ENCODE data around the gene SETDB1. TPM values are rescaled to one million over a fixed set of nuclear protein-coding genes. Genes with fewer than 3 reads are reported as not detected.
A peak's percentile ranks its signal among the peaks of the same experiment; 100 is the strongest.

The SETDB1 gene
- total and polyA plus RNA-seq, 2 of the 13 experiments (the other 11 are each of a cell fraction or from before 2014, with no cell fraction given) = 33.1 to 34.6 TPM

DNA sequence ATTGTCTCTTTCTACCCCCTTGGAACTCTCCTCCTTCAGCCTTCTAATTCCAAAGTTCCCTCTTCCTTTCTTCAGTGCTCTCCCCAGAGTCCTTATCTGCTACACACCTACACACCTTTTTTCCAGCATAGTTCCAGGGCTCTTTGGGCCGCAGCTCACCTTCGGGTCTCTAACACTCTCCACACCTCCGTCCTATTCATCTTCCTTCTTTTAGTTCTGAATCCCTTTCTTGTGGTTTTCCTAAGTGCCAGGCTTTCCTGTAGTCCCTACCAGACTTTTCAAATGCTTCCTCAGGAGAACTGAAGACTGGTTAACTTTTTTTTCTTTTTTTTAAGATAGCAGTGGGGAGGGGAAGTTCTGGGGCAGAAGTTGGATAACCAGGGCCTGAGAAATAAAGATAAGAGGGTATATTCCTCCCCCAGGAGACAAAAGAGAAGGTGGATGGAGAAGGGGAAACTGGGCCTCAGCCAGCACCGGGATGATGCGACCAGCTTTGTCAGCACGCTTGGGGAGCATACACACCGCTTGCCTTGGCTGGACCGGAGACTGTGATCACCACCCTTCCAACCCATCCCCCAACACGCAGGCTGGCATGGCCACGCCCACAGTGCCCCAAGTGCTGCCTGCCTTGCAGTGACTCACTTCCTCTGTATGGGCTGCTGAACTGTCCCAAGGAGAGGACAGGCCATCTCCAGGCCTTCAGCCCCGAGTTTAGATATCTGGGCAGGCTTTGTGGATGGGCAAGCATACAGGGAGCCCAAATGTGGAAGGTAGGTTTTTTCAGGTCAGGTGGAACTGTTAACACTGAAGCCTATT is 50.9 kb downstream of the SETDB1 start (continued):
- TF ChIP-seq SOX6 (IDR thresholded peaks at IDR 0.05) (no peak), SOX6 (CRISPR knock-in tag; IDR thresholded peaks at IDR 0.05) (0 out of 2 replicates have a peak, but pooled peaks have one; percentile 15), ZNF776 (CRISPR knock-in tag; IDR thresholded peaks at IDR 0.05) (no peak), MYC (CRISPR knock-in tag; IDR thresholded peaks at IDR 0.05; ENCODE audit: borderline replicate concordance) (peak; percentile 46; the same call in 1 of the 2 replicates), TCF7 (IDR thresholded peaks at IDR 0.05; ENCODE audit: low read depth) (no peak), SIN3B (IDR thresholded peaks at IDR 0.05; ENCODE audit: low read length) (no peak), EP300 (IDR thresholded peaks at IDR 0.05; ENCODE audit: low read depth in 2 of 2, low read length in 2 of 2) (no peak), EP300 (CRISPR knock-in tag; IDR thresholded peaks at IDR 0.05; ENCODE audit: borderline replicate concordance) (peak; percentile 56; the same call in 1 of the 2 replicates), CBX5 (CRISPR knock-in tag; IDR thresholded peaks at IDR 0.05; ENCODE audit: borderline replicate concordance) (peak; percentile 75; the same call in 1 of the 2 replicates), MED1 (CRISPR knock-in tag; IDR thresholded peaks at IDR 0.05) (peak; percentile 46; the same call in 1 of the 2 replicates), KDM2A (CRISPR knock-in tag; IDR thresholded peaks at IDR 0.05; ENCODE audit: borderline replicate concordance, low read depth) (peak; percentile 75), JUNB (CRISPR knock-in tag; IDR thresholded peaks at IDR 0.05; ENCODE audit: borderline replicate concordance) (no peak), SOX13 (IDR thresholded peaks at IDR 0.05) (no peak), SOX13 (CRISPR knock-in tag; conservative IDR thresholded peaks at IDR 0.05 in 1 of 2, IDR thresholded peaks at IDR 0.05 in 1 of 2) (peak in 1 of 2 experiments; percentile 44; a peak in 1 of 4 replicates), ZNF335 (CRISPR knock-in tag; IDR thresholded peaks at IDR 0.05) (0 out of 2 replicates have a peak, but pooled peaks have one; percentile 55), SP1 (IDR thresholded peaks at IDR 0.05) (no peak), SP1 (CRISPR knock-in tag; IDR thresholded peaks at IDR 0.05) (peak; percentile 90), TOE1 (CRISPR knock-in tag; IDR thresholded peaks at IDR 0.05) (no peak)
- TF ChIP-seq, protein P1, sequence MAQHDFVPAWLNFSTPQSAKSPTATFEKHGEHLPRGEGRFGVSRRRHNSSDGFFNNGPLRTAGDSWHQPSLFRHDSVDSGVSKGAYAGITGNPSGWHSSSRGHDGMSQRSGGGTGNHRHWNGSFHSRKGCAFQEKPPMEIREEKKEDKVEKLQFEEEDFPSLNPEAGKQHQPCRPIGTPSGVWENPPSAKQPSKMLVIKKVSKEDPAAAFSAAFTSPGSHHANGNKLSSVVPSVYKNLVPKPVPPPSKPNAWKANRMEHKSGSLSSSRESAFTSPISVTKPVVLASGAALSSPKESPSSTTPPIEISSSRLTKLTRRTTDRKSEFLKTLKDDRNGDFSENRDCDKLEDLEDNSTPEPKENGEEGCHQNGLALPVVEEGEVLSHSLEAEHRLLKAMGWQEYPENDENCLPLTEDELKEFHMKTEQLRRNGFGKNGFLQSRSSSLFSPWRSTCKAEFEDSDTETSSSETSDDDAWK (CRISPR knock-in tag; IDR thresholded peaks at IDR 0.05) = no peak
- TF ChIP-seq, protein P2, sequence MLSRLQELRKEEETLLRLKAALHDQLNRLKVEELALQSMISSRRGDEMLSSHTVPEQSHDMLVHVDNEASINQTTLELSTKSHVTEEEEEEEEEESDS (CRISPR knock-in tag; IDR thresholded peaks at IDR 0.05; ENCODE audit: borderline replicate concordance) = no peak
- TF ChIP-seq, protein P3, sequence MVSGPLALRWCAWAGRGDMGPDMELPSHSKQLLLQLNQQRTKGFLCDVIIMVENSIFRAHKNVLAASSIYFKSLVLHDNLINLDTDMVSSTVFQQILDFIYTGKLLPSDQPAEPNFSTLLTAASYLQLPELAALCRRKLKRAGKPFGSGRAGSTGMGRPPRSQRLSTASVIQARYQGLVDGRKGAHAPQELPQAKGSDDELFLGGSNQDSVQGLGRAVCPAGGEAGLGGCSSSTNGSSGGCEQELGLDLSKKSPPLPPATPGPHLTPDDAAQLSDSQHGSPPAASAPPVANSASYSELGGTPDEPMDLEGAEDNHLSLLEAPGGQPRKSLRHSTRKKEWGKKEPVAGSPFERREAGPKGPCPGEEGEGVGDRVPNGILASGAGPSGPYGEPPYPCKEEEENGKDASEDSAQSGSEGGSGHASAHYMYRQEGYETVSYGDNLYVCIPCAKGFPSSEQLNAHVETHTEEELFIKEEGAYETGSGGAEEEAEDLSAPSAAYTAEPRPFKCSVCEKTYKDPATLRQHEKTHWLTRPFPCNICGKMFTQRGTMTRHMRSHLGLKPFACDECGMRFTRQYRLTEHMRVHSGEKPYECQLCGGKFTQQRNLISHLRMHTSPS (CRISPR knock-in tag; IDR thresholded peaks at IDR 0.05; ENCODE audit: low read depth) = peak; percentile 97
- TF ChIP-seq, protein P4, sequence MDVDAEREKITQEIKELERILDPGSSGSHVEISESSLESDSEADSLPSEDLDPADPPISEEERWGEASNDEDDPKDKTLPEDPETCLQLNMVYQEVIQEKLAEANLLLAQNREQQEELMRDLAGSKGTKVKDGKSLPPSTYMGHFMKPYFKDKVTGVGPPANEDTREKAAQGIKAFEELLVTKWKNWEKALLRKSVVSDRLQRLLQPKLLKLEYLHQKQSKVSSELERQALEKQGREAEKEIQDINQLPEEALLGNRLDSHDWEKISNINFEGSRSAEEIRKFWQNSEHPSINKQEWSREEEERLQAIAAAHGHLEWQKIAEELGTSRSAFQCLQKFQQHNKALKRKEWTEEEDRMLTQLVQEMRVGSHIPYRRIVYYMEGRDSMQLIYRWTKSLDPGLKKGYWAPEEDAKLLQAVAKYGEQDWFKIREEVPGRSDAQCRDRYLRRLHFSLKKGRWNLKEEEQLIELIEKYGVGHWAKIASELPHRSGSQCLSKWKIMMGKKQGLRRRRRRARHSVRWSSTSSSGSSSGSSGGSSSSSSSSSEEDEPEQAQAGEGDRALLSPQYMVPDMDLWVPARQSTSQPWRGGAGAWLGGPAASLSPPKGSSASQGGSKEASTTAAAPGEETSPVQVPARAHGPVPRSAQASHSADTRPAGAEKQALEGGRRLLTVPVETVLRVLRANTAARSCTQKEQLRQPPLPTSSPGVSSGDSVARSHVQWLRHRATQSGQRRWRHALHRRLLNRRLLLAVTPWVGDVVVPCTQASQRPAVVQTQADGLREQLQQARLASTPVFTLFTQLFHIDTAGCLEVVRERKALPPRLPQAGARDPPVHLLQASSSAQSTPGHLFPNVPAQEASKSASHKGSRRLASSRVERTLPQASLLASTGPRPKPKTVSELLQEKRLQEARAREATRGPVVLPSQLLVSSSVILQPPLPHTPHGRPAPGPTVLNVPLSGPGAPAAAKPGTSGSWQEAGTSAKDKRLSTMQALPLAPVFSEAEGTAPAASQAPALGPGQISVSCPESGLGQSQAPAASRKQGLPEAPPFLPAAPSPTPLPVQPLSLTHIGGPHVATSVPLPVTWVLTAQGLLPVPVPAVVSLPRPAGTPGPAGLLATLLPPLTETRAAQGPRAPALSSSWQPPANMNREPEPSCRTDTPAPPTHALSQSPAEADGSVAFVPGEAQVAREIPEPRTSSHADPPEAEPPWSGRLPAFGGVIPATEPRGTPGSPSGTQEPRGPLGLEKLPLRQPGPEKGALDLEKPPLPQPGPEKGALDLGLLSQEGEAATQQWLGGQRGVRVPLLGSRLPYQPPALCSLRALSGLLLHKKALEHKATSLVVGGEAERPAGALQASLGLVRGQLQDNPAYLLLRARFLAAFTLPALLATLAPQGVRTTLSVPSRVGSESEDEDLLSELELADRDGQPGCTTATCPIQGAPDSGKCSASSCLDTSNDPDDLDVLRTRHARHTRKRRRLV (CRISPR knock-in tag; IDR thresholded peaks at IDR 0.05) = no peak
